Measurements from ENCODE around the gene CTNND1. TPM values are rescaled to one million over a fixed set of nuclear protein-coding genes. Genes with fewer than 3 reads are reported as not detected.

The CTNND1 gene
- total RNA-seq, 2 experiments from 2014 or later, result 7.3 to 7.9 TPM

DNA sequence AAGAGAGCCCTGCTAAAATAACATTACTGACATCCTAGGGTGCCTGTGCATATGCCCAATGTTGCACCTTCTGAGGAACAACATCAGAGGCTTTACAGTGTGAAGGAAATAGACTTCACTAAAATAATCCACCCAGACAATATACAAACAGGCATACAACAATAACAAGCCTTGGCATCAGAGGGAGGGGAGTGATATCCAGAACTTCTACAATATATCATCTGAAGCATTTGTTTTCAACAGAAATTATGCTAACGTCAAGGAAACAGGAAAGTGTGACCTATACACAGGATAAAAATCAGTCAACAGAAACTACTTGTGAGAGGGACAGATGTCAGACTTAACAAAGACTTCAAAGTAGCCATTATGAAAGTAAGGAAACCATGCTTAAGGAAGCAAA, 81.3 kb downstream of the CTNND1 start:
- Mint-ChIP-seq H3K4me3 (no peak overlapping the region), H3K27me3 (peaks cover 6% of the 10 kb centered on the region), H3K27ac (no peak overlapping the region), H3K36me3 (ENCODE audit: low read depth) (no peaks in the 10 kb centered on the region), H3K4me1 (ENCODE audit: low read depth) (no peaks in the 10 kb centered on the region), H3K9me3 (peaks cover 1% of the 10 kb centered on the region)
- ChIA-PET POLR2A (no interaction called here), CTCF (no interaction called here)
- TF ChIP-seq, protein P1, sequence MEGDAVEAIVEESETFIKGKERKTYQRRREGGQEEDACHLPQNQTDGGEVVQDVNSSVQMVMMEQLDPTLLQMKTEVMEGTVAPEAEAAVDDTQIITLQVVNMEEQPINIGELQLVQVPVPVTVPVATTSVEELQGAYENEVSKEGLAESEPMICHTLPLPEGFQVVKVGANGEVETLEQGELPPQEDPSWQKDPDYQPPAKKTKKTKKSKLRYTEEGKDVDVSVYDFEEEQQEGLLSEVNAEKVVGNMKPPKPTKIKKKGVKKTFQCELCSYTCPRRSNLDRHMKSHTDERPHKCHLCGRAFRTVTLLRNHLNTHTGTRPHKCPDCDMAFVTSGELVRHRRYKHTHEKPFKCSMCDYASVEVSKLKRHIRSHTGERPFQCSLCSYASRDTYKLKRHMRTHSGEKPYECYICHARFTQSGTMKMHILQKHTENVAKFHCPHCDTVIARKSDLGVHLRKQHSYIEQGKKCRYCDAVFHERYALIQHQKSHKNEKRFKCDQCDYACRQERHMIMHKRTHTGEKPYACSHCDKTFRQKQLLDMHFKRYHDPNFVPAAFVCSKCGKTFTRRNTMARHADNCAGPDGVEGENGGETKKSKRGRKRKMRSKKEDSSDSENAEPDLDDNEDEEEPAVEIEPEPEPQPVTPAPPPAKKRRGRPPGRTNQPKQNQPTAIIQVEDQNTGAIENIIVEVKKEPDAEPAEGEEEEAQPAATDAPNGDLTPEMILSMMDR (IDR thresholded peaks at IDR 0.05), result no peak
- ATAC-seq (no peak), DNase-seq (no peak)
- intact Hi-C loops (cut with micrococcal nuclease), result no loop called here

DNA sequence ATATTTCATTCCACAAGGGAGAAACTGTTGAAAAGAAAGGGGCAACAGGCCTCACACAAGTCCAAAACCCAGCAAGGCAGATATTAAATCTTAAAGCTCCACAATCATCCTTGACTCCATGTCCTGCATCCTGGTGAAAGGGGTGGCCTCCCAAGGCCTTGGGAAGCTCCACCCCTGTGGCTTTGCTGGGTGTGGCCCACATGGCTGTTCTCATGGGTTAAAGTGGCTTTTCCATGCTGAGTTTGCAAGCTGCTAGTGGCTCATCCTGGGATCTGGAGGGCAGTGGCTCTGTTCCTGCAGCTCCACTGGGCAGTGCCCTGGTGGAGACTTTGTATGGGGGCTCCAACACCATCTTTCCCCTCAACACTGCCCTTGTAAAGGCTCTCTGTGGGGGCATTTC, 106.4 kb downstream of the CTNND1 start:
- Mint-ChIP-seq H3K4me3 (no peak overlapping the region), H3K4me1 (ENCODE audit: low read depth) (no peaks in the 10 kb centered on the region), H3K27me3 (peaks cover 2% of the 10 kb centered on the region), H3K36me3 (ENCODE audit: low read depth) (no peaks in the 10 kb centered on the region), H3K9me3 (no peaks in the 10 kb centered on the region), H3K27ac (no peak overlapping the region)
- intact Hi-C loops (cut with micrococcal nuclease), result no loop called here
- POLR2A ChIA-PET, result no interaction called here
- TF ChIP-seq, protein P1 (IDR thresholded peaks at IDR 0.05), result no peak
- DNase-seq, result no peak
- ATAC-seq, result no peak
- CTCF ChIA-PET, result no interaction called here

DNA sequence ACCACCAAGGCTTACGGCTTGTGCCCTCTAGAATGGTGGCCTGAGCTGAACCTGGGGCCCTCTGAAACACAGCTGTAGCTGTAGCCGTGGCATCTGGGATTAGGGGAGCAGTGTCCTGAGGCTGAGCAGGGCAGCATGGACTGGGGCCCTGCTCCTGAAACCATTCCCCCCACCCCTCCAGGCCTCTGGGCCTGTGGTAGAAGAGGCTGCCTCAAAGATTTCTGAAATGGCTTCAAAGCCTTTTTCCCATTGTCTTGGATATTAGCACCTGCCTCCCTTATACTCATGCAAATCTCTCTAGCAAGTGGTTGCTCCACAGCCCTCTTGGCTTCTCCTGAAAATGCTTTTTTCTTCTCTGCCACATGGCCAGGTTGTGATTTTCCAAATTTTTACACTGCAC, 106.9 kb downstream of the CTNND1 start:
- H3K27me3 Mint-ChIP-seq, result peaks cover 2% of the 10 kb centered on the region
- H3K4me1 Mint-ChIP-seq (ENCODE audit: low read depth), result peaks cover under 1% of the 10 kb centered on the region
- no peak overlapping the region for H3K4me3 Mint-ChIP-seq
- TF ChIP-seq, protein P1 (IDR thresholded peaks at IDR 0.05), result no peak
- no peaks in the 10 kb centered on the region for H3K9me3 Mint-ChIP-seq
- no peaks in the 10 kb centered on the region for H3K36me3 Mint-ChIP-seq (ENCODE audit: low read depth)
- ChIA-PET POLR2A (no interaction called here), CTCF (no interaction called here)
- ATAC-seq (no peak), DNase-seq (no peak)
- intact Hi-C loops (cut with micrococcal nuclease), result no loop called here
- H3K27ac Mint-ChIP-seq, result no peak overlapping the region

Other genes with a start within 250 kb of the CTNND1 start
- gene SLC43A1, start 246.1 kb upstream of the CTNND1 start, total RNA-seq, result 10 to 100 TPM; 32.1 to 34.0 TPM
- gene TIMM10, start 231.0 kb upstream of the CTNND1 start, total RNA-seq, result 10 to 100 TPM; 75.2 to 84.2 TPM
- not detected for gene SMTNL1, start 224.2 kb upstream of the CTNND1 start, total RNA-seq
- gene UBE2L6, start 194.1 kb upstream of the CTNND1 start, total RNA-seq, result 100 to 1,000 TPM; 148 to 159 TPM
- not detected for gene SERPING1, start 164.1 kb upstream of the CTNND1 start, total RNA-seq
- under 1 TPM; 0.43 to 0.54 TPM for gene YPEL4, start 111.9 kb upstream of the CTNND1 start, total RNA-seq
- 10 to 100 TPM; 16.2 to 16.9 TPM for gene CLP1, start 104.0 kb upstream of the CTNND1 start, total RNA-seq
- gene ZDHHC5, start 93.7 kb upstream of the CTNND1 start, total RNA-seq, result 10 to 100 TPM; 53.7 to 54.8 TPM
- 10 to 100 TPM in 1 of 2 experiments, 1 to 10 TPM in 1; 9.1 to 10.3 TPM for gene MED19, start 49.6 kb upstream of the CTNND1 start, total RNA-seq
- gene TMX2, start 49.2 kb upstream of the CTNND1 start, total RNA-seq, result 10 to 100 TPM; 53.1 to 58.6 TPM
- 100 to 1,000 TPM; 257 to 265 TPM for gene SELENOH, start 20.3 kb upstream of the CTNND1 start, total RNA-seq
- gene BTBD18, start 10.0 kb upstream of the CTNND1 start, total RNA-seq, result not detected

All from activated CD8-positive, alpha-beta T cell treated with anti-CD3 and anti-CD28 coated beads for 36 hours (primary cell).